Measurements from ENCODE around the gene TNFSF8.

Gene TNFSF8

GRCh38 chr9:114935119-114935518, 4.7 kb upstream of the TNFSF8 start:
- DNase-seq = no peak

- DNase-seq = no peak
Measured at GRCh38 chr9:114932502-114932901, 2.1 kb upstream of the TNFSF8 start.

DNA sequence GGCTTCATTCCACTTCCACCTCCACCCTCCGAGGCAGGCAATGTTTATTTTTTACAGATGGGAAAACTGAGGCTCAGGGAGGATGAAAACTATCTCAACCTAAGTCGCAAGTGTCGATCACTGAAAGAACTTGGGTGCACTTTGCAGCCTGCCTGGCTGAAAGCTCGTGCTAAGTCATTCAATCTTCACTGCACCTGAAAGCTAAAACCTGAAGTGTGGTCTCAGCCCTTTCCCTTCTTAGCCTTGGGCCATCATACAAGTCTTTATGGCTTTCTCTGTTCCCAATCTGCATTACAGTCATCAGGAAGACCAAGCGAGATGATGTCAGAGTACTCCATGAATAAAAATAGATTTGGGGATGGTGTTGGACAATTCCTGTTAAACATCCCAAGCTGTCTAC, 1.0 kb upstream of the TNFSF8 start:
- DNase-seq = no peak

DNA sequence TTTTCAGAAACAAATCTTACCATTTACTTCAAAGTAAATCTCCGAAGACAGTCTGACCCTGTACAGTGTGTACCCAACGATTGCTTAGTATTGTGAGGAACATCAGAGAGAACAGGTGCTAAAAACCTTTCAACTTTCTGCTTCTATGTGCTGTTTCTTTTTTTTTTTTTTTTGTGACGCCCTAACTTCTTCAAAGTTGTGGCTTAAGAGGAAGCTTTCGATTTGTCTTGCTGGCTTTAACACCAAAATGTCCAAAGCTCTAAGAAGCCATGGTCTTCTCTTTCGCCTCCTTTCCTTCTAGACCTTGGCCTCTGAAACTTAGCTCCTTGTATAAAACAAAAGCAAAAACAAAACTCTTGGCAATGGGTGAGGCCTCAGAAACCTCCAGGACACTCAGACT, 1.2 kb downstream of the TNFSF8 start:
- peak in 2 of 5 donors; percentile 13 to 70 for DNase-seq

GRCh38 chr9:114928671-114929070, 1.7 kb downstream of the TNFSF8 start:
- DNase-seq = no peak

GRCh38 chr9:114928136-114928535, 2.3 kb downstream of the TNFSF8 start:
- peak in 1 of 5 donors; percentile 42 for DNase-seq

DNA sequence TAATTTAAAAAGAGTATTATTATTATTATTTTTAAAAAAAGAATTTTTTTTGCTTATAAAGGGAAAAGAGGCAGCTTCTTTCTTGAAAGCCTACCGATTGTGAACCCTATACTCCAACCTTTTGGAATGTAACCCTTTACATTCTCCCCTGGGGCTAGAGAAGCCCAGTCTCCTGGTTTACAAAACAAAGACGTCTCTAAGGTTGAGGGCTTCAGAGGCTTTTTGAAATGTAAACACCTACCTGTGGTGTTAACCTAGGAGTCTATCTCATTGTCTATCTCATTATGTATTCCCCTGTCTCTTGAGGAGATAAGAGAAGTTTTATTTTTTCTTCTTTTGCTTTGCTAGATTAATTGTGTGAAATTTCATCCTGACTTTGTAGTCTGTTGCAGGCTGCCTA, 4.7 kb downstream of the TNFSF8 start:
- DNase-seq = no peak

- no peak for DNase-seq
Measured at GRCh38 chr9:114925039-114925438, 5.4 kb downstream of the TNFSF8 start.

DNA sequence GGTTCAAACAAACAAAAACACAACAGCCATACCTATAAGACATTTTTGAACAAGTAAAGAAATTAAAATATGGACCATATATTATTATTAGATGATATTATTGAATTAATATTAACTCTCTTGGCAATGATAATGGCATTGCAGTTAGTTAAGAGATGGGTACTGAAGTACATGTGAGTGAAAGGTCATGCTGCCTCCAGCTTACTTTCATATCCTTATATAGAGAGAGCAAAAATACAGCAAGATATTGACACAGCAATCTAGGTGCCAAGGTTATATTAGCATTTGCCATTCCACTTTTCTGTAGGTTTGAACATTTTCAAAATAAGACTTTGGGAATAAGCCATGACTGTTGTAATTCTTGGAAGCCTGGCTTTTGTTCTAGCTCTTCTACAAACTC, 6.1 kb downstream of the TNFSF8 start:
- DNase-seq = no peak

- DNase-seq = no peak
Measured at GRCh38 chr9:114923918-114924317, 6.5 kb downstream of the TNFSF8 start.

- no peak for DNase-seq
Measured at GRCh38 chr9:114921171-114921570, 9.2 kb downstream of the TNFSF8 start.

GRCh38 chr9:114919611-114920010, 10.8 kb downstream of the TNFSF8 start:
- no peak for DNase-seq

- DNase-seq = no peak
Measured at GRCh38 chr9:114916481-114916880, 13.9 kb downstream of the TNFSF8 start.

- no peak for DNase-seq
Measured at GRCh38 chr9:114914139-114914538, 16.3 kb downstream of the TNFSF8 start.

GRCh38 chr9:114913656-114914055, 16.7 kb downstream of the TNFSF8 start:
- no peak for DNase-seq

GRCh38 chr9:114913217-114913616, 17.2 kb downstream of the TNFSF8 start:
- DNase-seq = no peak

- no peak for DNase-seq
Measured at GRCh38 chr9:114911167-114911821, 19.1 kb downstream of the TNFSF8 start.

DNA sequence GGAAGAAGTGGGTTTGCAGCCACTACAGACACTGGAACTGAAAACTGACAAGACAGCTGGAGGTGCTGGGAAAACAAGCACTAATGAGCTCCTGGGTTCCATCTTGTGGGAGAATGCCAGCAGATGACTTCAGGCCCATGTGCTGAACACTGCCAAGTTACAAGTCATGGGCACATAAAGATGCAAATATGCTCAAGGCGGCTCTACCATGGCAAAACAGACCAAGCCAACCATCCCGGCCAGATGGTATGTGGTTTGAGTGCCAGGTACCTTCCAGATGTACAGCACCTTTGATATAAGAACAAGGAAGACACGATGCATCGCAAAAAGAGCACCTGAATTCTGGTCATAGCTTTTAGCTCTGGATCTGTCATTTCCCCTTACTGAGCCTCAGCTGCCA, 19.9 kb downstream of the TNFSF8 start:
- no peak for DNase-seq

GRCh38 chr9:114909661-114910060, 20.7 kb downstream of the TNFSF8 start:
- DNase-seq = no peak

- DNase-seq = peak in 1 of 5 donors; percentile 60
Measured at GRCh38 chr9:114908805-114909448, 21.5 kb downstream of the TNFSF8 start.

- peak in 1 of 5 donors; percentile 80 for DNase-seq
Measured at GRCh38 chr9:114908104-114908622, 22.2 kb downstream of the TNFSF8 start.

DNA sequence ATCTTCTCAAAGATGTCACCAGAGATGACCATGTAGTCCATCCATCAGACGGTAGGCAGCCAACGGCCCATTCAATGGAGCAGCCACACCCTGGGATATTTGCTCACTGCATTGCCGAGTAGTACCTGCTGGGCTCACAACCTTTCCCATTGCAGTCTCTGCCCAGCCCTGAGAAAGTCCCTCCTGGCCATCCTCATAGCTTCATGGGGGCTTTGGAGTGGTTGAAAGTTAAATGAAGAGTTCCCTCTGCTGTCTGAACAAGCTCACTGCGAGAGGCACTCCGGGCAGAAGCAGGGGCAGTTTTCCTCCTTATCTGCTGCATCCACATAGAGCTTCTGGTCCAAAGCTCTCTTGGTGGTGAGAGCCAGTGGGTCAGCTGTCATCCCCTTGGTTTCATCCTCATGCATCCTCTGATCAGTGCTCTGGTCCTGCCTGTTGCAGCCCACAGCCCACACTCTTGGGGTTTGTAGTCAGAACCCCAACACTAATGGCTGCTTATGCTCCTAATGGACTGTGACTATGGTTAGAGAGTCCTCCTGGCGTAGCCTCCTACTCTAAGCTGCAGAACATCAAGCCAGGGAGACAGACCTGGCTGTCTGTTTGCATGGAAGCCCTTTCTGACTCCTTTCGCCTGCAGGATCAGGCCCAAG, 23.3 kb downstream of the TNFSF8 start:
- peak in 1 of 5 donors; percentile 54 for DNase-seq

DNA sequence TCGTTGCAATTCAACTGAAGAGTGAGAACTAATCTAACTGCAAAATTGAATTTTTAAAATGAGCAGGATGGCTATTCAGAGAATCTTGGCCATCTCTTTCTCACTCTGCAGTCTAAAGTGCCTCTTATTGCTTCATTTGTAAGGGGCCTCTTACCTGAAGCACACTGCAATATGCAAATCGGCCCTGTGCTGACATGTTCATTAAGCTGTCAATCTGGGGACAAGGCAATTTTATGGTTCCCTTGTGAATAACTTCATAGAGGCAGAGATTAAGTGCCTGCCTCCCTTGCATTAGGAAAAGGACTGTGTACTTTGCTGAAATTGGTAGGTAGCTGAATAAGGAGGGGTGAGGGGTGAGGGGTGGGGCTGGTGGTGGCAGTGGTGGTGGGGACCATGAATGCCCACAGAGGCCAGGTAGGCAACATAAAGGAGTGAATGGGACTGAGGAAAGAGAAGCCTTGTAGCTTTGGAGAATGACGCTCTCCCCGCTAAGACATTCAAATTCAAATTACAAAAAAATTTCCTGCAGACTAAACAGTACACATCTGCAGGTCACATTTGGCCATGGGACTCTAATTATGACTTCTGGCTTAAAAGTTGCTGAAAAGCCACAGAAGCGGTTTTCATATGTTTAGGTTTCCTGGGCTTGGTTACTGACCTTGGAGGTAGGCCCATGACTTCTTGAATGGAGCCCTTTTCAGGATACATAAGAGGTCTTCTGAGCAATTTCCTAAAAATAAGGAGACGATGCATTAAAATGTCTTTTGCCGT, 25.0 kb downstream of the TNFSF8 start:
- DNase-seq = no peak

Data from T-helper 1 cell (primary cell).